Mucosa of stomach (tissue), 1 donor: ENCODE results near the gene MCL1.
"Not testable (repeated sequence)": the region's sequence is repeated elsewhere in the genome, so short reads cannot be mapped to it uniquely, and the experiment has no call there.

Experiments used
- H3K27me3 ChIP-seq: one replicate; pipeline ENCODE4 v1.7.0; 2013; ENCODE audit warnings: mild to moderate bottlenecking, low read length; ENCODE audit not compliant: control insufficient read depth, insufficient read depth
- H3K36me3 ChIP-seq: one replicate; pipeline ENCODE4 v1.7.0; 2013; ENCODE audit warnings: low read length; ENCODE audit not compliant: control insufficient read depth, insufficient read depth
- H3K4me1 ChIP-seq: one replicate; pipeline ENCODE4 v1.7.0; 2013; ENCODE audit warnings: mild to moderate bottlenecking, low read length; ENCODE audit not compliant: control insufficient read depth, insufficient read depth
- H3K4me3 ChIP-seq: one replicate; pipeline ENCODE4 v1.7.0; 2013; ENCODE audit warnings: low read length
- H3K9ac ChIP-seq: one replicate; pipeline ENCODE4 v1.7.0; 2013; ENCODE audit warnings: mild to moderate bottlenecking, low read length, moderate library complexity
- H3K9me3 ChIP-seq: one replicate; pipeline ENCODE4 v1.7.0; 2013; ENCODE audit warnings: mild to moderate bottlenecking, low read length, moderate library complexity; ENCODE audit not compliant: control insufficient read depth
- donor health status: Pancreatic carcinoma.

MCL1 gene

DNA sequence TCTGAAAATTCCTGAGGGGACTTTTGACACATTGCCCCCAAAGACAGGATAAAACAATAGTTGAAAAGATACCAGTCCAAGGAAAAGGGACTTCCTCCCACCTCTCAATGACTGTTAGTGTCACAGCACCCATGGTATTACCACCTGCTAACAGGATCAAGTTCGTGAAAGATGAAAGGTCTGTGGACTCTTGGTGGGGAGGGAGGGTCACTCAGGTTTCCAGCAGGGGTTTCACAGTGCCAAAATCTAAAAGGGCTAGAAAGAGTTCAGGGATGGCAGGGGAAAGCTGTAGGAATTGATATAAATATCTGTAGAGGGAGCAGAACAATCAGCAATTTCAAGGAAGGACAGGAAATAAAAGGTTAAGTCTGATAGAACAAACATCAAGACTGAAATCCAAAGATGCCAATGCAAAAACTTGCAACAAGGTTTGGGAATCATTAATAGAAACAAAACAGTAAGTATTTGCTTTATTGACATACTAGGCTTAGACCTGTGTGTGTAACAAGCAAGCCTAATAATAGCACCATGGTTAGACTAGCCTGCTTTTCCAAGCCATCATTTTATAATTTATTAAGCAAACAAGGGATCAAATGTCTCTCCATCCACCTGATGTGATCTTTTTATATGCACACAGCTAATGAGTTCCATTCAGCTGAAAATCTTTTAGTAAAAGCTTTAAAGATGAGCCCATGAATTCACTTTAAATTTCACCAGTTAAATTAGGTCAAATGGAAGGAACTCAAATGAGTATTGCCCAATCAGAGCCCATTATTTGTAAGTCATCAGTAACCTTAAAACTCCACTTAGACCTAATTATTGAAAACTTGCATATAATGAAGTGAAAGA, 3.7 kb downstream of the MCL1 start:
- no peaks in the 10 kb centered on the region for H3K9me3 ChIP-seq
- H3K9ac ChIP-seq, result peak overlapping the region; percentile 86
- H3K4me1 ChIP-seq, result peaks cover 38% of the 10 kb centered on the region
- peak overlapping the region; percentile 96 for H3K4me3 ChIP-seq
- peaks cover 10% of the 10 kb centered on the region for H3K36me3 ChIP-seq
- no peaks in the 10 kb centered on the region for H3K27me3 ChIP-seq

DNA sequence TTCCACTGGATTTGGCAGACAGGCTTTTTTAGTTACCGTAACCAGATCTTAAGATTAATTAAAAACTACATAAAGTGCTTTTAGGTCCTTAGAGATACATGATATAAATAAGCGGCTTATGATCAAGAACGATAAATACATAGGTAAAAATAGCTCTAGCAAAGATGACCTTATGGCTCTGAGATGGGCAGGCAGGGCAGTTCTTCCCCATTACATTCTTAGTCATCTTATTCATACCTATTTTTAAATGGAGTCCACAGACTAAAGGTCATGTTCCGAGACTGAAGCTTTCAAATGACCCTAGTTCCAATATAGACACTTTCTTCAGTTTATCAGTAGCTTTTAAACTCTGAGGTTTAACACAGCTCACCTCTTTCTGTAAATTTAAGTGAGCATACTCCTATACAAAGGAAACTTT, 4.3 kb downstream of the MCL1 start:
- Histone ChIP-seq H3K9me3 (no peaks in the 10 kb centered on the region), H3K9ac (peak overlapping the region; percentile 86), H3K36me3 (peaks cover 12% of the 10 kb centered on the region), H3K4me1 (peaks cover 33% of the 10 kb centered on the region), H3K4me3 (peak overlapping the region; percentile 2), H3K27me3 (no peaks in the 10 kb centered on the region)

DNA sequence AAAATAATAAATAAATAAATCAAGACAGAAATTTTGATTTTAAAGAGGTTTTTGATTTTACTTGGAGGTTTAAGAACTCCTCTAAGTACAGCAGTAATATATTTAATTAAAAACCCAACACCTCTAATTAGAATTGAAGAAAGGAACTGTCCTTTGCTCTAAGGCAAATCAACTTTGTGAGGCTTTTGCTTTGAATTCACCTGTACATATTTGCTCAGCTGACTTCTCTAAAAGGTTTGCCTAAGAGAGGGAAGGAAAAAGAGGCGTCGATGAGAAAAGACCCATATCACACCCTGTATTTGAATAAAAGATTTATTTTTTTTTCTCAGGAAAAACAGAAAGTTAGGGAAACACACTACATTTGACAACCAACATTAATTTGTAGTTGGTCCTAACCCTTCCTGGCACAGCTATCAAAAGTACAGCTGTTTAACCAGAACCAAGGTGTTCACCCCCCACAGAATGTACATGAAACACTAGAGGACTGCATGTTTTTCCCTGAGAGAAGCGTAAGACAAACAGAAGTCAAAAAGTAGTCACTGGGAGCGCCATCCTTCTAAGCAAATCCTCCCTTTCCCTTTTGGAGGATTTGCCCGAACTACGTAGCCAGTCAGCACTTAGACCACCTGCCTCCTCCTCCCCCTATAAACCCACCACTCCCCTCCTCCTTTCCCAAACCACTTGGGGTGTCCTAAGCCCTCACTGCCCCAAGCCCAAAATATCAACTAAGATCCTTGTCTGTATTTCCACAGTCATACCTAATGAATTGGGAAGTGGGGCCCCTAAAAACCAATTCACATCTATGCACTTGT, 4.9 kb downstream of the MCL1 start:
- H3K4me3 ChIP-seq, result no peak overlapping the region
- H3K36me3 ChIP-seq, result peaks cover 16% of the 10 kb centered on the region
- no peaks in the 10 kb centered on the region for H3K9me3 ChIP-seq
- H3K27me3 ChIP-seq, result no peaks in the 10 kb centered on the region
- peak overlapping the region; percentile 86 for H3K9ac ChIP-seq
- peaks cover 34% of the 10 kb centered on the region for H3K4me1 ChIP-seq

DNA sequence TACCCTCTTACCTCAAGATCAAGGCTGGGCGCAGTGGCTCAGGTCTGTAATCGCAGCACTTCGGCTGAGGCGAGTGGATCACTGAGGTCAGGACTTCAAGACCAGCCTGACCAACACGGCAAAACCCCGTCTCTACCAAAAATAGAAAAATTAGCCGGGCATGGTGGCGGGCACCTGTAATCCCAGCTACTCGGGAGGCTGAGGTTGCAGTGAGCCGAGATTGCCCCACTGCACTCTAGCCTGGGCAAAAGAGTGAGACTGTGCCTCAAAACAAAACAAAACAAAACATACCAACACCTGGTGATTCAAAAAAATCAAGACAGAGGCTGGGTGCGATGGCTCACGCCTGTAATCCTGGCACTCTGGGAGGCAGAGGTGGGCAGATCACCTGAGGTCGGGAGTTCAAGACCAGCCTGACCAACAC, 5.8 kb downstream of the MCL1 start:
- peaks cover 16% of the 10 kb centered on the region for H3K36me3 ChIP-seq
- H3K4me1 ChIP-seq, result peaks cover 42% of the 10 kb centered on the region
- H3K4me3 ChIP-seq, H3K9me3 ChIP-seq, H3K9ac ChIP-seq, H3K27me3 ChIP-seq: not testable (repeated sequence)

DNA sequence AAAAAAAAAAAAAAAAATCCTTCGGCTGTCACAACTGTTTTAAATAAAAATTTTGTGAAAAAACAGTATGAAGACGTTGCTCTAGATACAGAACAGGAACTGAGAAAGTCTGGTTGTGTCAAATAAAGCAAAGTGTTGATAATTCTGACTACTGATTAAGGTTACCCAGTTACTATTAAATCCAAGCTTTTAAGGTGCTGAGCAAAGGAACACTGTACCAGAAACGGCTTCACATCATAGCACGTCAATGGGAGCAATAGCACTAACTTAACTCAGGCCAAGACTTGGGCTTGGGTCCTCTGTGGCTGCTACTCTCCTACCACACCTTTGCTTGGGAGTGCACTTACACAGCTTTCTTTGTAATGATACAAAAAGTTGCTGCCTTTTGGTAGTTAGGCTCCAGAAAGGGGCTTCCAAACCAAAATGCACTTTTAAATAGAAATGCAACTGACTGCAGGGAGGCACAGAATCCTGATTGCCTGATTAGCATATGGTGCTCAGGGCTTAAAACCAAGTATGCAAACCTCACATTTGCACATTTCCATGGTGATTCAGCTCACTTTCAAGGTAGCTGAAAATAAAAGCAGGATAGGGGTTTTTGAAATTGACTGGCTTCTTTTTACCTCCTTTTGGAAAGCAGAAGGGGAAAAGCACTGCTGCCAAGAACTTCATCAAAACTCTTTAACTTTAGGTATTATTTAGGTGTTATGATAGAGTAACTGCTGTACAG, 6.3 kb downstream of the MCL1 start:
- Histone ChIP-seq H3K9me3 (no peaks in the 10 kb centered on the region), H3K4me1 (peaks cover 48% of the 10 kb centered on the region), H3K4me3 (no peak overlapping the region), H3K36me3 (peaks cover 16% of the 10 kb centered on the region), H3K27me3 (no peaks in the 10 kb centered on the region), H3K9ac (no peak overlapping the region)

DNA sequence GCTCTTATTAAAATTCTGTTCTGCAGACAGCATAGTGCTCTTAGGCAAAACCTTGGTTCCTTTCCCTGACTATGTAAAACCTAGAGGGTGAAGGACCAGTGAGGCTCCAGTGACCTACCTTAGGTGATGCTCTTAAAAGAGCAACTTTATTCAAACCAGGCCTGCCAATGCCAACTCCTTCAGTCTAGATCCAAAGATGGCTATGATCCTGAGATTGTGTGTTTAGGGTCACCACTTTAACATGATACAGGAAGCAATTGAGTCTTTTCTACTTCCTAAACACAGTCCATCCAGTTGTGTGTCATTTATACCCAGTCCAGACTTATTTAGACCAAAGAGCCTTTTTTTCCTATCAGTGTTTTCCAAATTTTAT, 10.8 kb downstream of the MCL1 start:
- H3K27me3 ChIP-seq, result no peaks in the 10 kb centered on the region
- H3K4me1 ChIP-seq, result peaks cover 75% of the 10 kb centered on the region
- H3K9ac ChIP-seq, result peak overlapping the region; percentile 59
- no peaks in the 10 kb centered on the region for H3K9me3 ChIP-seq
- no peak overlapping the region for H3K4me3 ChIP-seq
- peaks cover 12% of the 10 kb centered on the region for H3K36me3 ChIP-seq

DNA sequence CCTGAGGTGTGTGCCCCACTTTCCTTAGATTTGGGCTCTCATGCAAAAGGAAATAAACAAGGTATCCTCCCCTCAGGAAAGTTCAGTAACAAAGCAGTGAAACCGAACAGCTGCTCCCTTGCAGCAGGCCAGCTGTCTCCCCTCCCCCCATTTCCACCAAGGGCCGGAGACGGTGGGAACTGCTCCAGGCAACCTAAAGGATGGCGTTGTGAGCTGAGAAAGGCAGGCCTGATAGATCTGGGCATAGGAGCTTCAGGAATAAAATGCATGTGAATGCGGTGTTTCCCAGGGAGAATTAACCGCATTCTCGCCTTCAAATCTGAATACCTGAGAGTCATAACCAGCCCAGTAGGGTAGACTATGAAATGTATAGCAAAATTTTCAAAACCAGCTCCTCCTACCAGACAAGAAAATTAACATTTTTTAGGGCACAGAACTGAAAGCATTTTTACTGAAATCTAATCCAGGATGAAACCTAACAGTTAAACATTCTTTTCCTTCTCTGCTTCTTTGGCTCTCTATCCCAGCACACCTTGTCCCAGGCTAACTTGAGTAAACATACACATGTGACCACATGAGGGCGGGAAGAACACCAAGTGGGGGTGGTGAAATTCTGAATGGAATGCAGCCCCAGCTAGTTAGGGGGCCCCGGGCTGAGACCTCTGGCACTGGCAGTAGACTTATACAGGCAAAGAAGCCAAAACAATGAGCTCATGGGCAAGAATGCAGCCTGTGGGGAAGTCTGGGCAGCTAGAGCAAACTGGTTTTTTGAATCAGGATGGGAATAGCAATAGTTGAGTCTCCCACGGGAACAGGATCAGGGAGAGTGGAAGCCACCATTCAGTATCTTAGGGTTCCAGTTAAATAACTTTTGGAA, 11.5 kb downstream of the MCL1 start:
- Histone ChIP-seq H3K9me3 (no peaks in the 10 kb centered on the region), H3K4me3 (no peak overlapping the region), H3K36me3 (peaks cover 6% of the 10 kb centered on the region), H3K9ac (peak overlapping the region; percentile 59), H3K27me3 (no peaks in the 10 kb centered on the region), H3K4me1 (peaks cover 75% of the 10 kb centered on the region)

DNA sequence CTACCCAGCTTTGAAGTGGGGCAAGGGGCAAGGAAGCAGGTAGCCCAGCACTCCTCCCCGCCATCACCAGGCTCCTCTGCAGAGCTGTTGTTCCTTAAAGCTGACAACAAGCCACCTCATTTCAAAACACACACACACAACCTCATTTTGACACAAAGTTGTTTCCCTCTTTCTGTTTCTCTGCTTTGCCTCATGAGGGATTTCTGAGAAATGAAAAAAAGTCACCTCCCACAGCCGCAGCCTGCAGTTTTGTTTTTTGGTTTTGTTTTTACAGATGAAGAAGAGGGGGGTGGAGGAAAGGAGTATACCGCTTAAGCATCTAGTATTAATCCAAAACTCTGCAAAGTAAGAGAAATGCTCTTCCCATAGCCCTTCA, 12.1 kb downstream of the MCL1 start:
- H3K9me3 ChIP-seq, result no peaks in the 10 kb centered on the region
- H3K4me3 ChIP-seq, result no peak overlapping the region
- peaks cover 6% of the 10 kb centered on the region for H3K36me3 ChIP-seq
- H3K4me1 ChIP-seq, result peaks cover 81% of the 10 kb centered on the region
- H3K27me3 ChIP-seq, result no peaks in the 10 kb centered on the region
- peak overlapping the region; percentile 59 for H3K9ac ChIP-seq

DNA sequence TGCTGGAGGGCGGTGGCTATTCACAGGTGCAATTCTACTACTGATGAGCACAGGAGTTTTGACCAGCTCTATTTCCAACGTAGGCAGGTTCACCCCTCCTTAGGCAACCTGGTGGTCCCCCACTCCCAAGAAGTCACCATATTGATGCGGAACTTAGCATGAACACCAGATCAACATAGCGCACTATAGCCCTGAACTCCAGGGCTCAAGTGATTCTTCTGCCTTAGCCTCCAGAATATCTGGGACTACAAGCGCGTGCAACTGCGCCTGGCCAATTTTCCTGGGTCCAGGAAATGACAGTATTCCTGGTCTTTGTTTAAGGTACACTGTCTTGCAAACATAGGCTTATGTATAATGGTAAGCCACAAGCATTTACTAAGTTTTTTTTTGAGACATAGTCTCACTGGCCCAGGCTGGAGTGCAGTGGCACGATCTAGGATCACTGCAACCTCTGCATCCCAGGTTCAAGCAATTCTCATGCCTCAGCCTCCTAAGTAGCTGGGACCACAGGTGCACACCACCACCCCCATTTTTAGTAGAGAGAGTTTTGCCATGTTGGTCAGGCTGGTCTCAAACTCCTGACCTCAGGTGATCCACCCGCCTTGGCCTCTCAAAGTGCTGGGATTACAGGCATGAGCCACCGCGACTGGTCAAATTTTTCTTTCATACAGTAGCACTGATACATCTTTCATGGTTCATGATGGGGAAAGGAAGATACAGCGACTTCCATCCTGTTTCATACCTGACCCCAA, 12.6 kb downstream of the MCL1 start:
- H3K27me3 ChIP-seq, result no peaks in the 10 kb centered on the region
- H3K36me3 ChIP-seq, result peaks cover 6% of the 10 kb centered on the region
- peak overlapping the region; percentile 59 for H3K9ac ChIP-seq
- peaks cover 87% of the 10 kb centered on the region for H3K4me1 ChIP-seq
- no peaks in the 10 kb centered on the region for H3K9me3 ChIP-seq
- no peak overlapping the region for H3K4me3 ChIP-seq

DNA sequence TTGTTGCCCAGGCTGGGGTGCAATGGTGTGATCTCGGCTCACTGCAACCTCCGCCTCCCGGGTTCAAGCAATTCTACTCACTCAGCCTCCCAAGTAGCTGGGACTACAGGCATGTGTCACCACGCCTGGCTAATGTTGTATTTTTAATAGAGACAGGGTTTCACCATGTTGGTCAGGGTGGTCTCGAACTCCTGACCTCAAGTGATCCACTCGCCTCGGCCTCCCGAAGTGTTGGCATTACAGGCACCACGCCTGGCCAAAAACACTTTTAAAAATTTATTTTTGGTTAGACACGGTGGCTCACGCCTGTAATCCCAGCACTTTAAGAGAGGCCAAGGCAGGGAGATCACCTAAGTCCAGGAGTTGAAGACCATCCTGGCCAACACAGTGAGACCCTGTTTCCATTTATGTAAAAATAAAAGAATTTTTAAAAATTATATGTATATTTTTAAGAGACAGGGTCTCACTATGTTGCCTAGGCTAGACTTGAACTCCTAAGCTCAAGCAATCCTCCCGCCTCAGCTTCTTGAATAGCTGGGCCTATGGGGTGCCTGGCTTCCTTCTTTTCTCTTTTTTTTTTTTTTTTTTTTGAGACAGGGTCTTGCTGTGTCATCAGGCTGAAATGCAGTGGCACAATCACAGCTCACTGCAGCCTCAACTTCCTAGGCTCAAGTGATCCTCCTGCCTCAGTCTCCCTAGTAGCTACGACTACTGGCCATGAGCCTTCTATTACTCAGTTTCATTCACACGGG, 14.0 kb downstream of the MCL1 start:
- not testable (repeated sequence) for H3K4me3 ChIP-seq, H3K27me3 ChIP-seq, H3K9me3 ChIP-seq, H3K9ac ChIP-seq, H3K36me3 ChIP-seq
- peaks cover 95% of the 10 kb centered on the region for H3K4me1 ChIP-seq
